Smooth muscle cell (in vitro differentiated cells): ENCODE measurements around the gene ZNF487. TPM values are rescaled to one million over a fixed set of nuclear protein-coding genes. Genes with fewer than 3 reads are reported as not detected.
A peak's percentile ranks its signal among the peaks of the same experiment; 100 is the strongest.

Experiments
- DNase-seq: peaks from one replicate; lab custom pipeline; 2025; ENCODE audit not compliant: unreplicated experiment; lab: John Stamatoyannopoulos, UW
- H2AFZ ChIP-seq: fragments of 200-600 bp; sonication (generic); 2 replicates; pipeline ENCODE4 v1.6.0; 2016; ENCODE audit warnings: antibody characterized with exemption, low read depth, mild to moderate bottlenecking
- H3F3A ChIP-seq: fragments of 200-600 bp; sonication (generic); 2 replicates; pipeline ENCODE4 v1.6.0; 2017; ENCODE audit warnings: antibody characterized with exemption, low read depth
- H3K27ac ChIP-seq: fragments of 200-600 bp; sonication (generic); 2 replicates; pipeline ENCODE4 v1.5.1; 2016; ENCODE audit warnings: low read depth, mild to moderate bottlenecking
- H3K27me3 ChIP-seq: fragments of 200-600 bp; sonication (generic); 2 replicates; pipeline ENCODE4 v1.6.1; 2016; ENCODE audit warnings: low read depth, mild to moderate bottlenecking
- H3K36me3 ChIP-seq: fragments of 200-600 bp; sonication (generic); 2 replicates; pipeline ENCODE4 v1.5.1; 2016; ENCODE audit warnings: low read depth
- H3K4me1 ChIP-seq: fragments of 200-600 bp; sonication (generic); 2 replicates; pipeline ENCODE4 v1.5.1; 2016; ENCODE audit warnings: low read depth
- H3K4me2 ChIP-seq: fragments of 200-600 bp; sonication (generic); 2 replicates; pipeline ENCODE4 v1.6.0; 2016; ENCODE audit warnings: mild to moderate bottlenecking
- H3K4me3 ChIP-seq: fragments of 200-600 bp; sonication (generic); 2 replicates; pipeline ENCODE4 v1.5.1; 2016; ENCODE audit warnings: mild to moderate bottlenecking
- H3K79me2 ChIP-seq: fragments of 200-600 bp; sonication (generic); 2 replicates; pipeline ENCODE4 v1.6.0; 2016; ENCODE audit warnings: low read depth, mild to moderate bottlenecking
- H3K9ac ChIP-seq: fragments of 200-600 bp; sonication (generic); 2 replicates; pipeline ENCODE4 v1.6.0; 2016; ENCODE audit warnings: low read depth
- H3K9me3 ChIP-seq: fragments of 200-600 bp; sonication (generic); replicated peaks from 2 replicates; pipeline ENCODE4 v1.5.1; 2016; ENCODE audit warnings: low read depth
- H4K20me1 ChIP-seq: fragments of 200-600 bp; sonication (generic); 2 replicates; pipeline ENCODE4 v1.6.0; 2016; ENCODE audit warnings: low read depth
- CTCF ChIP-seq: fragments of 200-600 bp; sonication (generic); IDR thresholded peaks from 2 replicates; pipeline ENCODE4 v1.5.1; 2017; ENCODE audit warnings: borderline replicate concordance, mild to moderate bottlenecking, antibody characterized with exemption; ENCODE audit not compliant: insufficient read depth, poor library complexity, severe bottlenecking
- WGBS: methylation state at CpG from one replicate; pipeline ENCODE4 v1.1.7; 2016; ENCODE audit warnings: low lambda C conversion rate; 5-methylcytosine and 5-hydroxymethylcytosine counted together
- polyA plus RNA-seq: library from polyadenylated mRNA; unstranded; fragments of >200 nt; fragmentation: Nextera tagmentation; extraction: Ambion mirVana; gene quantifications from 2 replicates; pipeline ENCODE4 v1.2.1, GENCODE V29; 2016
- total RNA-seq: library from RNA; depleted of rRNA; stranded (reverse); fragments of >200 nt; gene quantifications from 2 replicates; pipeline ENCODE4 v1.2.3, GENCODE V29; 2014

Gene ZNF487
- total RNA-seq (6.4 and 9.6 TPM in 2 replicates), polyA plus RNA-seq (4.6 and 5.1 TPM in 2 replicates)

DNA sequence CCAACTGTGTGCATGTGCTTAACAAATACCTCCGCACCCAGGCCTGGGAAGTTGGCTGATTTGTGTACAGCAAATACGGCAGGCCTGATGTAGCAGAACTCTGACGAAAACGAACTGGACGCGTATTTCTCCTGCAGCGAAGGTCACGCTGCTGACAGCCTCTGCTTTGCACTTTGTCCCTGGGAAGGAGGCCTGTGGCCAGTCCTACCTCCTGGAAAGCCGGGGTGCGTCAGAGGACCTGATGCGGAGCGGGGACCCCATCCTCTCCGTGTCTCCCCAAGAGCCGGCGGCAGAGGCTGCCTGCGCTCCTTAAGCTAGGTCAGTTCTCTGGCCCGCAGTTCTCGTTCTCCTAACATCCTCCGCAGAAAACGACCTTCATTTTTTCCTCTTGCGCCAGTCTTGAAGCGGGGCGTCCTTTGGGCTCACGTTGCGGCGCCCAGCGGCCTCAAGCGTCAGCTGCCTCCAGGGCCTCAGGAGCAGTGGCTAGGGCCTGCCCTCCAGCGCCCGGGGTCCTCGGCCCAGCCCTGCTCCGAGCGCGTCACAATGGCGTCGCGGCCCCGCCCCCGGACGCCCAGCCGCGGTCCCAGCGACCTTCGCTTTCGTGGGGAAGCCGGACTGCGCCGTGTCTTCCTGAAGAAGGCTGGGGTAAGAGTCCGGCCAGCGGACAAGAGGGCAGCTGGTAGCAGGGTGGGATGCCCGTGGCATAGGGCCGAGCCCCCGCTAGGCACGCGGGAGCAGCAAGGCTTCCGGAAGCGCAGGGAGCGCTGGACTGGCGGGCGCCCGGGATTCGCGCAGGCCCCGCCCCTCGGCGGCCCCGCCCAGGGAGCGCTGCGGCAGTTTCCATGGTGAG, at the start of gene ZNF487:
Gene ZNF487 (plus strand): TSS at position 821 of the 850 bp plus-strand sequence. CDS start 38,703 bp downstream, outside the sequence.
- WGBS, result 3% methylated on average over 68 of the region's 69 CpGs

DNA sequence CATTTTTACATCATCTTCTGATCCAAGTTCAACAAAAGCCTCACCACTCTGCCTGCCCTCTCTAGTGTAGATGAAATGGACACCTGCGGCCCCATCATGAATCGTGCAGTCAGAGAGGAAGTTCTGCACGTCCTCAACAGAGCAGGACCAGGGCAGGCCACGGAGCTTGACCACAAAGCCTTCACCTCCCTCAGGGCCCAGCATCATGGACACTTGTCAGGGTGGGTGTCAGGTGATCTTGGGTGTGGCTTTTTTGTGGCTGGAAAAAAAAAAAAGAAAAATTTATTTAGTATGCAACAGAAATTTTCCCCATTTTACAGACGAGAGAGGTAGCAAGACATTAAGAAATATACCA, 49.3 kb upstream of the ZNF487 start:
- Histone ChIP-seq H3F3A (peaks cover 41% of the 10 kb centered on the region), H4K20me1 (peaks cover 81% of the 10 kb centered on the region), H3K27ac (no peak overlapping the region), H3K79me2 (peaks cover 34% of the 10 kb centered on the region), H2AFZ (no peak overlapping the region), H3K36me3 (peaks cover 10% of the 10 kb centered on the region), H3K4me1 (no peaks in the 10 kb centered on the region), H3K27me3 (no peaks in the 10 kb centered on the region), H3K4me3 (no peak overlapping the region), H3K9ac (no peak overlapping the region), H3K9me3 (no peaks in the 10 kb centered on the region), H3K4me2 (no peak overlapping the region)
- DNase-seq, result no peak
- no peak for TF ChIP-seq CTCF
- 88% methylated on average over 5 of the region's 5 CpGs for WGBS

More for the DNA sequence above, at the start of gene ZNF487:
- H3K4me1 ChIP-seq, result peaks cover 4% of the 10 kb centered on the region
- peak within 1 kb of the TSS; percentile 79 for H3K4me3 ChIP-seq
- H3K9me3 ChIP-seq, result no peaks in the 10 kb centered on the region
- TF ChIP-seq CTCF, result no peak
- H3K79me2 ChIP-seq, result peaks cover 3% of the 10 kb centered on the region
- peak within 1 kb of the TSS; percentile 97 for H3K27ac ChIP-seq
- peak within 1 kb of the TSS; percentile 90 for H3K4me2 ChIP-seq
- peak; percentile 92 for DNase-seq
- peak within 1 kb of the TSS; percentile 99 for H3K9ac ChIP-seq
- no peaks in the 10 kb centered on the region for H4K20me1 ChIP-seq
- peak within 1 kb of the TSS; percentile 76 for H2AFZ ChIP-seq
- H3F3A ChIP-seq, result peaks cover 3% of the 10 kb centered on the region
- no peaks in the 10 kb centered on the region for H3K27me3 ChIP-seq
- H3K36me3 ChIP-seq, result no peaks in the 10 kb centered on the region

DNA sequence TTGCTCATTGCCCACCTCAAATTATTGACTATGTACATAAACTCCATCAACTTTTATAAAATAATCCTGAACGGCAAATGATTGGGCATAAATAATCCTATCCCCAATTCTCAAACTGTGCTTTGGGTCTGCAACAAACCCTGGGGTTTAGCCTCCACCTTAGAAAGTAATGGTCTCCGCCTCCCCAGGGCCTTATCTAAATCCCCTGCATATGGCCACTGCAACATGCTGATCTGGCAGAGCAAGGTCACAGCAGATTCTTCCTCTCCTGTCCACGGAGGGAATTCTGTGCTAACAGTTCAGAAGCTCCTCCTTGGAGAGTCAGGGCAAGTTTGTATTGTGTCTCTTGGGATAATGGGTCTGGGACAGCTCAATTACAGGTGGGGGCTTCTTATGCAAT, 47.0 kb upstream of the ZNF487 start:
- no peaks in the 10 kb centered on the region for H3K27me3 ChIP-seq
- WGBS, result 48% methylated on average over 3 of the region's 3 CpGs
- peaks cover 56% of the 10 kb centered on the region for H3K79me2 ChIP-seq
- H3K4me3 ChIP-seq, result no peak overlapping the region
- H3K27ac ChIP-seq, result peak overlapping the region; percentile 16
- H4K20me1 ChIP-seq, result peaks cover 99% of the 10 kb centered on the region
- H3K36me3 ChIP-seq, result peaks cover 10% of the 10 kb centered on the region
- peaks cover 33% of the 10 kb centered on the region for H3F3A ChIP-seq
- no peak overlapping the region for H3K4me2 ChIP-seq
- no peaks in the 10 kb centered on the region for H3K9me3 ChIP-seq
- H2AFZ ChIP-seq, result no peak overlapping the region
- H3K9ac ChIP-seq, result no peak overlapping the region
- TF ChIP-seq CTCF, result no peak
- no peak for DNase-seq
- H3K4me1 ChIP-seq, result no peaks in the 10 kb centered on the region

- peaks cover 10% of the 10 kb centered on the region for H3K36me3 ChIP-seq
- peaks cover 61% of the 10 kb centered on the region for H3K79me2 ChIP-seq
- H3K9me3 ChIP-seq, result no peaks in the 10 kb centered on the region
- H3K4me3 ChIP-seq, result no peak overlapping the region
- H4K20me1 ChIP-seq, result peaks cover 99% of the 10 kb centered on the region
- no peak for DNase-seq
- H3K4me1 ChIP-seq, result peaks cover 3% of the 10 kb centered on the region
- H3K27ac ChIP-seq, result peak overlapping the region; percentile 16
- no peak overlapping the region for H2AFZ ChIP-seq
- H3K4me2 ChIP-seq, result no peak overlapping the region
- TF ChIP-seq CTCF, result no peak
- no peak overlapping the region for H3K9ac ChIP-seq
- H3K27me3 ChIP-seq, result no peaks in the 10 kb centered on the region
- 92% methylated on average over 5 of the region's 5 CpGs for WGBS
- H3F3A ChIP-seq, result peaks cover 28% of the 10 kb centered on the region
Measured at GRCh38 chr10:43390333-43390732, 46.6 kb upstream of the ZNF487 start.
